Gastrocnemius medialis (tissue), 4 donors: Measurements from ENCODE around the gene PEA15. TPM values are rescaled to one million over a fixed set of nuclear protein-coding genes. Genes with fewer than 3 reads are reported as not detected.

Experiments used
- ATAC-seq, 2 donors: fragments of 150-250 bp; one replicate each; pipeline ENCODE4 v1.9.1; 2016
- DNase-seq, 2 donors: peaks; one replicate each; pipeline ENCODE4 v3.0.0-alpha.2; 2019
- H3K27ac ChIP-seq, 4 donors: fragments of 200-600 bp; sonication (generic); 1 replicate in 1 of 4; 2 replicates in 3 of 4; pipeline ENCODE4 v1.5.1; 2016 to 2018; ENCODE audit warnings: mild to moderate bottlenecking in 2 of 4, moderate library complexity in 1 of 4
- H3K27me3 ChIP-seq, 3 donors: fragments of 200-600 bp; sonication (generic) in 2 of 3; 1 replicate in 1 of 3; 2 replicates in 2 of 3; pipeline versions ENCODE4 v1.5.1 to v1.6.0; 2016 to 2019; ENCODE audit warnings: mild to moderate bottlenecking in 1 of 3, moderate library complexity in 1 of 3
- H3K36me3 ChIP-seq, 2 donors: fragments of 200-600 bp; sonication (generic) in 1 of 2; one replicate each; pipeline ENCODE4 v1.5.1; 2017 to 2018
- H3K4me1 ChIP-seq, 2 donors: fragments of 200-600 bp; sonication (generic) in 1 of 2; one replicate each; pipeline ENCODE4 v1.5.1; 2016 to 2017; ENCODE audit warnings: mild to moderate bottlenecking in 2 of 2
- H3K4me3 ChIP-seq, 4 donors: fragments of 200-600 bp; sonication (generic) in 3 of 4; 1 replicate in 1 of 4; 2 replicates in 3 of 4; pipeline ENCODE4 v1.5.1; 2016 to 2019; ENCODE audit warnings: mild to moderate bottlenecking in 2 of 4
- H3K9me3 ChIP-seq, 3 donors: fragments of 200-600 bp; sonication (generic) in 2 of 3; 1 replicate in 1 of 3; 2 replicates in 2 of 3; pipeline ENCODE4 v1.5.1; 2016 to 2019
- POLR2A ChIP-seq, 2 donors: fragments of 450-650 bp; IDR thresholded peaks; one replicate each; pipeline ENCODE4 v1.6.1; 2017; ENCODE audit warnings: antibody characterized with exemption in 2 of 2, mild to moderate bottlenecking in 2 of 2, moderate library complexity in 2 of 2
- in situ Hi-C, 4 donors: fragments of 200-750 bp; cut with MboI; loops; one replicate each; pipeline versions ENCODE4 v1.15.0 to v1.8.0; 2017; ENCODE audit warnings: low sequenced_read_pairs in 4 of 4
- intact Hi-C: fragments of 100-400 bp; cut with DNase I; formaldehyde crosslinking; loops from one replicate; pipeline ENCODE4 v1.15.1; 2023; ENCODE audit warnings: low total_unique reads
- total RNA-seq, 4 donors: library from RNA; depleted of rRNA; stranded (reverse); fragments of >200 nt; gene quantifications; one replicate each; pipeline versions ENCODE4 v1.1.0 to v1.2.3, GENCODE V29; 2016
- TF ChIP-seq, protein P1 (sequence below), 5 experiments: fragments of 450-650 bp in 3 of 5; fragments of 200-600 bp in 2 of 5; sonication (generic) in 2 of 5; IDR thresholded peaks in 4 of 5; conservative IDR thresholded peaks in 1 of 5; 1 replicate in 4 of 5; 2 replicates in 1 of 5; pipeline ENCODE4 v1.5.1; 2016 to 2019; ENCODE audit warnings: antibody characterized with exemption in 5 of 5, mild to moderate bottlenecking in 3 of 5, moderate library complexity in 3 of 5

PEA15 gene
- total RNA-seq, 4 donors from 2014 or later = 10.5 to 34.7 (median 27.2) TPM

DNA sequence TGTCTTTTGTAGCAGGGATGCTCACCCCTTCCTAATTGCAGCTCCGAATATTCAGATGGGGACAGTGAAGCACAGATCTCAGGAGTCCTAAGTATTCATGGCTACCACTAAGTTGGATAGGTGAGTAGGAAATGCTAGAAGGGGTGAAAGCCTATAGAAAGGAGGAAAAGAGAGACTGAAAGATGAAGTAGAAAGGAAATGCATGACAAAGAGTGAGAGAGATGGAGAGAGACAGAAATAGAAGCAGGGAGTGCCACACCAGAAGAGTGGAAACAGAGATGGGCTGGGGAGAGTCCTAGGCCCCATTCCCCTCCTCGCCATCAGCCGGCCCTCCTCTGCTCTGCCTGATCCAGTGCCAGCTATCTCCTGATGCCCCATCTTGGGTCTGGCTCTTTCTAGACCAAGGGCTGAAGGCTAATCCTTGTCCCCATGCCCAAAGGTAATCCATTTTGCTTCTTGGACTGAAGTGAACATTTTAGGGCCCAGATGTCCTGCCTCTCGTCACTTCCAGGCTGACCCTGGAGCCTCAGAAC, 2.0 kb downstream of the PEA15 start:
- ATAC-seq (no peak), DNase-seq (no peak)
- Histone ChIP-seq H3K27me3 (no peaks in the 10 kb centered on the region), H3K36me3 (peaks cover 0 to 13% of the 10 kb centered on the region in 2 donors), H3K4me1 (peaks cover 41 to 68% of the 10 kb centered on the region in 2 donors), H3K4me3 (no peak overlapping the region), H3K9me3 (no peaks in the 10 kb centered on the region), H3K27ac (peak overlapping the region; percentile 84 to 93 (median 90))
- TF ChIP-seq, protein P1, sequence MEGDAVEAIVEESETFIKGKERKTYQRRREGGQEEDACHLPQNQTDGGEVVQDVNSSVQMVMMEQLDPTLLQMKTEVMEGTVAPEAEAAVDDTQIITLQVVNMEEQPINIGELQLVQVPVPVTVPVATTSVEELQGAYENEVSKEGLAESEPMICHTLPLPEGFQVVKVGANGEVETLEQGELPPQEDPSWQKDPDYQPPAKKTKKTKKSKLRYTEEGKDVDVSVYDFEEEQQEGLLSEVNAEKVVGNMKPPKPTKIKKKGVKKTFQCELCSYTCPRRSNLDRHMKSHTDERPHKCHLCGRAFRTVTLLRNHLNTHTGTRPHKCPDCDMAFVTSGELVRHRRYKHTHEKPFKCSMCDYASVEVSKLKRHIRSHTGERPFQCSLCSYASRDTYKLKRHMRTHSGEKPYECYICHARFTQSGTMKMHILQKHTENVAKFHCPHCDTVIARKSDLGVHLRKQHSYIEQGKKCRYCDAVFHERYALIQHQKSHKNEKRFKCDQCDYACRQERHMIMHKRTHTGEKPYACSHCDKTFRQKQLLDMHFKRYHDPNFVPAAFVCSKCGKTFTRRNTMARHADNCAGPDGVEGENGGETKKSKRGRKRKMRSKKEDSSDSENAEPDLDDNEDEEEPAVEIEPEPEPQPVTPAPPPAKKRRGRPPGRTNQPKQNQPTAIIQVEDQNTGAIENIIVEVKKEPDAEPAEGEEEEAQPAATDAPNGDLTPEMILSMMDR (IDR thresholded peaks at IDR 0.05 in 4 of 5, conservative IDR thresholded peaks at IDR 0.05 in 1 of 5) = no peak
- TF ChIP-seq POLR2A (IDR thresholded peaks at IDR 0.05) = no peak
- in situ Hi-C loops (no loop called here), intact Hi-C loops (loop anchor here (5.0 kb wide), 1 partner anchor 105 kb away; no protein-coding TSS in a partner anchor)

DNA sequence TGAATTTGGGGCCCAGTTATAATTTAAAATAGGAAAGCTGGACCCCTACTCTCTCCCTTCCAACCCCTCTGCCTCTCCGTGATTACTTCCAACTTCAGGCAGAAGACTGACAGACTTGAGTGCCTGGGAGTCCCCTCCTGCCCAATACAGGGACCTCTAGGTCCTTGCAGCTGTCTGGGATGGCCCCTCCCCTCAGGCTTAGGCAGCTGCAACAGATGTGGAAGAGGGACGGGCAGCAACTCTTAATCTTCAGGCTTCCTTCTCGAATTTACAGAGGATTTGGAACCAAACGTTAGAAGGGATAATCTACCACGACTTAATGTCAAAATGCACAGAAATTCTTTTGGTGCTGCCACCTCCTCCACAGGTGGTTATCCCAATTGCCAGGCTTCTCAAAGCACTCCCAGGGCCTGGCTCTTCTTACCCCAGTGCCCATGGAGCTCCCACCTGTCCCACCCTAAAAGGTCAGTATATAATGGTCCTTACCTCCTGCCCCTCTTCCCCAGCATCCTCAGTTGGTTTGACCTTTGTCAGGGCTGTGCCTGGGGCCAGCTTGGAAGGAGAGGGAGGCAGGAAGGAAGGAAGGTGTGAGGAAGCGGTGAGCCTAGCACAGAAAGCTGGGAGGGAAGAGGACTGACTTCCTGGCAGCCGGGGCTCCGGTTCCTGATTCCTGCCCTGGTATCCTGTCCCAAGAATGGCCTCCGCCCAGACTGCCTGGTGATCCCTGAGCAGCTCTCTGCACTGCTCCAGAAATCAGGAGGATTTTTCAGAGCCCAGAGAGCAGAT, 2.8 kb downstream of the PEA15 start:
- Histone ChIP-seq H3K4me3 (no peak overlapping the region), H3K27ac (peak overlapping the region; percentile 84 to 93 (median 90)), H3K27me3 (no peaks in the 10 kb centered on the region), H3K4me1 (peaks cover 41 to 68% of the 10 kb centered on the region in 2 donors), H3K36me3 (peaks cover 0 to 21% of the 10 kb centered on the region in 2 donors), H3K9me3 (no peaks in the 10 kb centered on the region)
- intact Hi-C loops = loop anchor here (2.0 to 5.0 kb wide), 2 partner anchors 15 to 106 kb away; no protein-coding TSS in a partner anchor
- TF ChIP-seq, protein P1 (IDR thresholded peaks at IDR 0.05 in 4 of 5, conservative IDR thresholded peaks at IDR 0.05 in 1 of 5) = no peak
- TF ChIP-seq POLR2A (IDR thresholded peaks at IDR 0.05) = no peak
- DNase-seq (no peak), ATAC-seq (no peak)
- in situ Hi-C loops = no loop called here

DNA sequence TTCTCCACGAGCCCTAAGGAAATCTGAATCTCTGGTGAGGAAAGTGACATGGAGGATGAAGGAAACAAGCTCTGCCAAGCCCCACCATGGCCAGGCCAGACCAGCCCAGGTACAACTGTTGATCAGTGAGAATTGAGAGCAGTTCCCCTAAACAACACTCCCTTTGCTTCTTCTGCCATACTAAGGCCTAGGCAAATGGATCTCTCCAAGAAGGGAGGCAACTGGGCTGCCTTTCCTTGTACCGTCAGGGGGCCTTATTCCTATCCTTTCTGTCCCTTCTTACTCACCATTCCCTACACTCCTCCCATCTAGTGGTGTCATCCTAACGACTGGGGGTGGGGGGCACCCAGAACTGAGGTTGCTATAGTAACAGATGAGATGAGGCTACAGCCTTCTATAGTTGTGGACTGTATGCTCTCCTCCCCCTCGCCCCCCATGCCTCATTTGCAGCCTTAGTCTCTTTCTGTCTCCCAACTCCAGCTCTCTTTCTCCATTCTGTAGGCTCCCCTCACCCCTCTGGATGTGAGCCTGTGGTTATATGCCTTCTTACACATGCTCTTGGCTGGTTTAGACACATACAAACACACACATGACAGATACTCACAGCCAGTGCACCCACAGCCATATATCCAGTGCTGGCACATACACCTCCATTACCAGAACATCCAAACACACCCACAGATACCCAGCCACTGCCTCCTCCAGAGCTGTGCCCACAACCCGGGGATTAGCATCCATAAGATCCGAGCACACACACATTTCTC, 3.6 kb downstream of the PEA15 start:
- H3K36me3 ChIP-seq = peaks cover 0 to 28% of the 10 kb centered on the region in 2 donors
- TF ChIP-seq, protein P1 (IDR thresholded peaks at IDR 0.05 in 4 of 5, conservative IDR thresholded peaks at IDR 0.05 in 1 of 5) = no peak
- no peak for TF ChIP-seq POLR2A (IDR thresholded peaks at IDR 0.05)
- H3K9me3 ChIP-seq = no peaks in the 10 kb centered on the region
- H3K27ac ChIP-seq = peak overlapping the region; percentile 84 to 93 (median 90)
- peaks cover 41 to 68% of the 10 kb centered on the region in 2 donors for H3K4me1 ChIP-seq
- no peaks in the 10 kb centered on the region for H3K27me3 ChIP-seq
- intact Hi-C loops (loop anchor here (2.0 to 5.0 kb wide), 2 partner anchors 16 to 106 kb away; no protein-coding TSS in a partner anchor), in situ Hi-C loops (no loop called here)
- ATAC-seq (no peak), DNase-seq (no peak)
- H3K4me3 ChIP-seq = no peak overlapping the region

DNA sequence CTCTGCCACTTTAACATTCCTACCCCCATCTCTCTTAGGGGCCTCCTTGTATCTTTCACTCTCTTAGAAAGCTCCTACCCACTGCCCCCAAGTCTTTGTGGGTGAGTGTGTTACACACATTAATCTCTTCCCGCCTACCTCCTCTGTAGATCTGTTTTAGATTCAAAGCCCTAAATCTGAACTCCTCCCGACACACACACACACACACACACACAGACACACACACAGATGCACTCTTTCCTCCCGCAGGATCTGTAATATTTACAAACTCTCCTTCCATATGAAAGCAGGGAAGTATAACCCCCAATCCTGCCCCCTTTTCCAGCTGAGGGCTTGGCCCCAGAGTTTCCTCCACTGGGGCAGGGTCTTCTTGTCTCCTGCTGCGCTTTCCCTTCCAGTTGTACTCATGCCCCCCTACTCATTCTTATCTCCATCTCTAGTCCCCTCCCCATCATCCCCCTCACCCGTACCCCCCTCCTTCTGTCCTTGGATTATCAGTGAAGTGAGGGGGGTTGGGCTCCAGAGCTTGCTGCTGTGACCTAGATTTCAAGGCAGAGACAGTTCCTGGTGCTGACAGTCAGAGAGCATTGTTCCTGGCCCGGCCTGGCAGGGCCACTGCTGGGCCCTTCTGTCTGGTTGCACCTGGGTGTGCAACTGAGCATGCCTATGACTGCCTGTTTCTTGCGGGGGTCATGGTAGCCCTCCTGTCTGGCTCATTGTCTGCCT, 4.3 kb downstream of the PEA15 start:
- in situ Hi-C loops = no loop called here
- no peaks in the 10 kb centered on the region for H3K9me3 ChIP-seq
- no peak overlapping the region for H3K4me3 ChIP-seq
- intact Hi-C loops = loop anchor here (2.0 to 5.0 kb wide), 2 partner anchors 17 to 107 kb away; no protein-coding TSS in a partner anchor
- DNase-seq = no peak
- ATAC-seq = peak; percentile 27 to 30
- no peaks in the 10 kb centered on the region for H3K27me3 ChIP-seq
- TF ChIP-seq, protein P1 (IDR thresholded peaks at IDR 0.05 in 4 of 5, conservative IDR thresholded peaks at IDR 0.05 in 1 of 5) = no peak
- TF ChIP-seq POLR2A (IDR thresholded peaks at IDR 0.05) = no peak
- H3K27ac ChIP-seq = peak overlapping the region; percentile 66 to 93 (median 90)
- peaks cover 38 to 61% of the 10 kb centered on the region in 2 donors for H3K4me1 ChIP-seq
- H3K36me3 ChIP-seq = peaks cover 0 to 36% of the 10 kb centered on the region in 2 donors
